RCC 7860 (cell line): ENCODE results near the gene TAS2R16.
"Not testable (repeated sequence)": the region's sequence is repeated elsewhere in the genome, so short reads cannot be mapped to it uniquely, and the experiment has no call there.

ENCODE experiments used
- DNase-seq: peaks from one replicate; pipeline ENCODE4 v3.0.0-alpha.2; 2015; ENCODE audit warnings: low spot score
- FAIRE-seq: peaks from 2 replicates; lab custom pipeline; 2012; peaks lifted over from hg19 to GRCh38; lab: Jason Lieb, UNC

The TAS2R16 gene

GRCh38 chr7:122974229-122974628, 21.3 kb downstream of the TAS2R16 start:
- FAIRE-seq (no peak), DNase-seq (no peak)

- FAIRE-seq, result no peak
These were observed 23.4 kb downstream of the TAS2R16 start for GRCh38 chr7:122972056-122972455.

GRCh38 chr7:122970740-122971725, 24.5 kb downstream of the TAS2R16 start:
- FAIRE-seq (no peak), DNase-seq (no peak)

More at GRCh38 chr7:122972056-122972455, 23.4 kb downstream of the TAS2R16 start:
- no peak for DNase-seq

- FAIRE-seq (no peak), DNase-seq (no peak)
These were observed 27.1 kb downstream of the TAS2R16 start for GRCh38 chr7:122968389-122968788.

- DNase-seq (no peak), FAIRE-seq (no peak)
These were observed 30.2 kb downstream of the TAS2R16 start for GRCh38 chr7:122965306-122965705.

- FAIRE-seq, DNase-seq: not testable (repeated sequence)
These were observed 41.8 kb downstream of the TAS2R16 start for GRCh38 chr7:122953678-122954077.

GRCh38 chr7:122951006-122951405, 44.5 kb downstream of the TAS2R16 start:
- FAIRE-seq (no peak), DNase-seq (no peak)

GRCh38 chr7:122949186-122949585, 46.3 kb downstream of the TAS2R16 start:
- FAIRE-seq, result no peak
- DNase-seq, result no peak
